Measurements from ENCODE around the gene PLEKHS1.
A peak's percentile ranks its signal among the peaks of the same experiment; 100 is the strongest.
"Not testable (repeated sequence)": the region's sequence is repeated elsewhere in the genome, so short reads cannot be mapped to it uniquely, and the experiment has no call there.

Gene PLEKHS1

GRCh38 chr10:113740850-113741249 is 10.6 kb upstream of the PLEKHS1 start:
- no peak for DNase-seq (ENCODE audit: low spot score)

DNA sequence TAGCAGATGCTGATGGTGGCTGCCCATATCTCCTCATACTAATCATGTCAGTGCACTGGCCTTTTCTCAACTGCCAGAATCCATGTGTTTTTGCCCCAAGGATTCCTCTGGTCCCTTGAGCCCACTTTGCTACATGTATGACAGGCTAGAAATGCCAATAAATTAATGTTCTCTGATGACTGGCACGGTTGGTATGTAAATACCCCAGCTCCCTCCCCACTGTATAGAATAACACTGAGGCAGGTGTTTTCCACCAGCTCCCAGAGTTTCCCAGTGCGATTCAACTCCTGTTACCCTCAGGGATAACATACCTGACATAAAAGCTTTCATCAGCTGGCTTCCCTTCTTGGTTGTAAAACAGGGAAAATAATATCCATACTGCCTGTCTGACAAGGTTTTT is 9.0 kb upstream of the PLEKHS1 start:
- no peak for DNase-seq (ENCODE audit: low spot score)

GRCh38 chr10:113743594-113743993 is 7.9 kb upstream of the PLEKHS1 start:
- no peak for DNase-seq (ENCODE audit: low spot score)

- no peak for DNase-seq (ENCODE audit: low spot score)
These were observed 6.1 kb upstream of the PLEKHS1 start for GRCh38 chr10:113745374-113745773.

DNA sequence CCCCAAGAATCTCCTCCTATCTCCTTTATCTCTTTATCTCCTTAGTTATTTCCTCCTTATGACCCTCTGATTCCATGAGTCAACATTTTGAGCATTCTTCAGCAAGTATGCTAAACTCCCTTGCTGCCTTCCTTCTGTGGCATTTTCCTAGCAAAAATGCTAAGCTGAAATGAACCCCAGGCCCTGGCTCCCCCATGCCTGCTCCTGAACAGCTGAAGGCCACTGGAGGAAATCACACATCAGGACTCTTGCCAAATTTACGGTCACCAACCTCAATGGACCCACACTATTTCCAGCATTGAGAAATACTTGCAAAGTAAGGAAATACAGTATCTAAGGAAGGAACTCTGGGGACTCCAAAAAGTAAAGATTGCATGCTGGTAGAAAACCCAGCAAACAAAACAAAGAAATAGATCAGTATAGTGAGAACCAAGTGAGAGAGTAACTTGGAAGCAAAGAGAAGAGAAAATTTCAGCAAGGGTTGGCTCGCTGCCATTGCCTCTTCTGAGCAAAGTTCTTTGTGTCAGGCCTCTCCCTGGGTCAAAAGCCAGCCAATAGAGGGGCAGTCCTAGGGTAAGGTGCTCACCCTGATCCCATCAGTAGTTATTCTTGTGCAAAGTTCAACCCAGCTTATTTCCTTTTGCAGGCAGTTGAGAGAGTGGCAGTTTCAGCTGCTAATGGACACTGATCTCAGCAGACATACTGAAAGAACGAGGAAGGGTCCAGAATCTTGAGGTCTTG is 5.1 kb upstream of the PLEKHS1 start:
- DNase-seq (ENCODE audit: low spot score): peak; percentile 43

- no peak for DNase-seq (ENCODE audit: low spot score)
These were observed 1.1 kb downstream of the PLEKHS1 start for GRCh38 chr10:113752553-113752952.

DNA sequence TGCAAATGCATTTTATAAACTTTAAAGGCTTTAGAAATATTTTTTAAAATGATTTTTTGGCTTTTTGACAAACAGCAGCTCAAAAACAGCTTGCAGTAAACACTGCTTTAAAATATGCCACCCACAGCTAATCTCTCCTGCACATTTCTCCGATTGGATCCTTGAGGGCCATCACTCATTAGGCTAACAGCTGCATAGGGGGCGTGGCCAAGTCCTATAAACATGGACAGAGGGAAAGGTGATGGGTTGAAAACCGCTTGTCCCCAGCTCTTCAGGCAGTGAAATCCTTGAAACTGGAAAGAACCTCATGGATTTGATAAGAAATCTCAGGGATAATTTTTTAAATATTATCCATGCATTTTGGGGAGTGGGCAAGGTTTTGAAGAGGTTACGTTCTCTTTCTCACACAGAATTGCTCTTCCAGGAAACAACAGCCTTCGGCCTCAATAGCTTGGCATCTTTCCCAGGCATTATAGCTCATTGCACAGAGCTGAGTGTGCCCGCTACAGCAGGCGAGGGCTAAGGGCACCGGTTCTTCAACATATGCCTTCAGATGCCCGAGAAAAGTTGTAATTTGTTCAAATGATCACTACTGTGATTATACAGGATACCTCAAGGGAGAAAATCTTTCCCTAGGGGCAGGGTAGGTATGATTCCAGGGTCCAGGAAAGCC is 1.7 kb downstream of the PLEKHS1 start:
- no peak for DNase-seq (ENCODE audit: low spot score)

GRCh38 chr10:113754125-113754524 is 2.6 kb downstream of the PLEKHS1 start:
- DNase-seq (ENCODE audit: low spot score): no peak

DNA sequence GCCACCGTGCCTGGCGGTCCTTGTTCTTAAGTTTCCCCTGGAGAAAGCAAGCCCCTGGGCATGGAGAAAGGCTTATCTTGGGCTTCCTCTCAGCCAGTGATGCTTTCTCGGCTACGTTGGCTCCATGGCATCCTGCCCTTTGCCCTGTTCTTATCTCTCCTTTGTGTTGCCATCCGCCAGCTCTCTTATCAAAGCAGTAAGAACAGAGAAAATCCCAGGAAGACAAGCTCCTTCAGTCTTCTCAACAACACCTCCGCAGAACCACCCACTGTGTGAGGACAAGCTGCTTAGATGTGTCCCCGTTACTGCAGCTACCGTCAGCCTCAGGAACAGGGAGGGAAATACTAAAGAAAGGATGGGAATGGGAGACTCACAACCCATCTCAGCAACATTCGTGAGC is 3.3 kb downstream of the PLEKHS1 start:
- no peak for DNase-seq (ENCODE audit: low spot score)

DNA sequence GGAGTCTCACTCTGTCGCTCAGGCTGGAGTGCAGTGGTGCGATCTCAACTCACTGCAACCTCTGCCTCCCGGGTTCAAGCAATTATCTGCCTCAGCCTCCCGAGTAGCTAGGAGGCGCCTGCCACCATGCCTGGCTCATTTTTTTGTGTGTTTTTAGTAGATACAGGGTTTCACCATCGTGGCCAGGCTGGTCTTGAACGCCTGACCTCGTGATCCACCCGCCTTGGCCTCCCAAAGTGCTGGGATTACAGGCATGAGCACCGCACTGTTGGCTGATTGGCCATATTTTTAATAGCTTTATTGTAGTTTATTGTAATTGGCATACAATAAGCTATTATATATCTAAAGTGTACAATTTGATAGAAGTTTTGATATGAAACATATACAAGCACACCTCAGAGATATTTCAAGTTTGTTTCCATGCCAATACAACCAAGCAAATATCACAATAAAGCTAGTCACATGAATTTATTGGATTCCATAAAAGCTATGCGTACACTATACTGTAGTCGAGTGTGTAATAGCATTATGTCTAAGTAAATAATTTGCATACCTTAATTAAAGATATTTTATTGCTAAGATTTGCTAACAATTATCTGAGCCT is 5.6 kb downstream of the PLEKHS1 start:
- DNase-seq (ENCODE audit: low spot score): no peak

DNA sequence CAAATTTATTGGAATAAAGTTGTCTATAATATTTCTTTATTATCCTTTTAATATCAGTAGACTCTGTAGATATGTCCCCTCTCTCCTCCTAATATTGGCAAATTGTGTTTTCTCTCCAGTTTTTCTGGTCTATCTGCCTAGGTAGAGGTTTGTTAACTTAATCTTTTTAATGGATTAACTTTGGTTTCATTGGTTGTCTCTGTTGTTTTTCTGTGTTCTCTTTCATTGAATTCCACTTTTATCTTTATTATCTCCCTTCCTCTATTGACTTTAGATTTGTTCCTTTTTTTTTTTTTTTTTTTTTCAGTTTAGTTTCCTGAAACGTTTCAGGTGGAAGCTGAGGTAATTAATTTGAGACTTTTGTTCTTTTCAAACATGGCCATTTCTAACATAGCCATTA is 10.6 kb downstream of the PLEKHS1 start:
- no peak for DNase-seq (ENCODE audit: low spot score)

DNA sequence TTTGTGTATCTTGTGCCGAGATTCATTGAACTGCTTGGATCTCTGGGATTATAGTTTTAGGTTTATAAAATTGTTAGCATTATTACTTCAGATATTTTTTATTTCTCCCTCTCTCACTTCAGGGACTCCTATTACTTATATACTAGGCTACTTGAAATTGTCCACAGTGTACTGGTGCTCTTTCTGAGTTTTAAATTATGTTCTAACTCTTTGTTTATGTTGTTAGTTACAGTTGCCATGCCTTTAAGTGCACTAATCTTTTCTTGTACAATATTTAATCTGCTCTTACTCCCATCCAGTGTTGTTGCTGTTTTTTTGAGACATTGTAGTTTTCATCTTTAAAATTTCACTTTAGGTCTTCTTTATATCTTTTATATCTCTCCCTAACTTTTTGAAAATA is 13.1 kb downstream of the PLEKHS1 start:
- no peak for DNase-seq (ENCODE audit: low spot score)

- DNase-seq (ENCODE audit: low spot score): no peak
These were observed 14.4 kb downstream of the PLEKHS1 start for GRCh38 chr10:113765910-113766309.

- DNase-seq (ENCODE audit: low spot score): no peak
These were observed 15.7 kb downstream of the PLEKHS1 start for GRCh38 chr10:113767222-113767621.

DNA sequence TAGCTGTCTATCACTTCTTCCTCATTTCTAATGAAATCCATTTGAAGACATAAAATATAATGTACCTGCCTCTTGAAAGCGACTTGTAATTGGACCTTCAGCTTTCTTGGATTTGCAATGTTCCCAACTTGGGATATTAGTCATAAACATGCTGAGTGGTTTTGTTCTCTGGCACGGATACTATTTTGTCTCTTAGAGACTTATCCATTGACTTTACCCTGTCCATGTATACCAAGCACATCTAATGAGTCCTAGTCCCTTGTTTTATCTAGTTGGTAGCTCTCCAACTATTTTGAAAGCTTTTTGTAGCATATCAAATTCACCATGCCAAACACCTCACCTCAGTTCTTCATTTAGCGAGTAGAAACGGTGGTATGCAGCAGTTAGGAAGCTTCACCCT is 18.9 kb downstream of the PLEKHS1 start:
- no peak for DNase-seq (ENCODE audit: low spot score)

DNA sequence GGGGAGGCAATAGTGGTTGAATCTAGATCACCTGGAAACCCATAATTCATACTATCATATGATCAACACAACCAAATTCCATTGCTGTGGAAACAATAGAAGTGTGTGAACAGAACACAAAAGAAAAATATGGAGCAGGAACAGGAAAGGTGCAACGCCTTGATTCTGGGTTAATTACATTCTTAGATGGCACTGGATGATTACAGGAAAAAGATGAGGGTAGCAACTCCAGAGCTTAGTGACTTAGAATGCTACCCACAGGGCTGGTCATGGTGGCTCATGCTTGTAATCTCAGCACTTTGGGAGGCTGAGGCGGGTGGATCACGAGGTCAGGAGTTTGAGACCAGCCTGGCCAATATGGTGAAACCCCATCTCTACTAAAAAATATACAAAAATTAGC is 19.6 kb downstream of the PLEKHS1 start:
- DNase-seq (ENCODE audit: low spot score): not testable (repeated sequence)

- no peak for DNase-seq (ENCODE audit: low spot score)
These were observed 24.3 kb downstream of the PLEKHS1 start for GRCh38 chr10:113775686-113776294.

DNA sequence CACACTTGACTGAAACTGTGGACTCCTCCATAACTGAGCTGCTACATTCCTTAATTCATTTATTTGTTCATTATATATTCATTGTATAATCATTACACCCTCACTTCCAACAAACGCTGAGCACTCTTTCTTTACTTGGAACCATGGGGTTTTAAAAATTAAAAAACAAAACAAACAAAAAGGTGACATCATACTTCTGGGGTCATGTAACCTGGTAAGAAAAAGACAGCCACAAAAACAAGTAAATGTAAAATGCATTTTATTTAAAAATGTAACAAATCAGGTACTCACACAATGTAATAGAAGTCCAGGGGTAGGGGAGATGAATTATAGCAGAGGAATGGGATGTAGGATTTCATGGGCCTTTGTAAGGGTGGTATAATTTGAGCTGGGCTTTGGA is 25.1 kb downstream of the PLEKHS1 start:
- no peak for DNase-seq (ENCODE audit: low spot score)

GRCh38 chr10:113780681-113781250 is 29.3 kb downstream of the PLEKHS1 start:
- peak; percentile 10 for DNase-seq (ENCODE audit: low spot score)

- no peak for DNase-seq (ENCODE audit: low spot score)
These were observed 30.9 kb downstream of the PLEKHS1 start for GRCh38 chr10:113782367-113782766.

- DNase-seq (ENCODE audit: low spot score): no peak
These were observed 31.7 kb downstream of the PLEKHS1 start for GRCh38 chr10:113782986-113783704.

DNA sequence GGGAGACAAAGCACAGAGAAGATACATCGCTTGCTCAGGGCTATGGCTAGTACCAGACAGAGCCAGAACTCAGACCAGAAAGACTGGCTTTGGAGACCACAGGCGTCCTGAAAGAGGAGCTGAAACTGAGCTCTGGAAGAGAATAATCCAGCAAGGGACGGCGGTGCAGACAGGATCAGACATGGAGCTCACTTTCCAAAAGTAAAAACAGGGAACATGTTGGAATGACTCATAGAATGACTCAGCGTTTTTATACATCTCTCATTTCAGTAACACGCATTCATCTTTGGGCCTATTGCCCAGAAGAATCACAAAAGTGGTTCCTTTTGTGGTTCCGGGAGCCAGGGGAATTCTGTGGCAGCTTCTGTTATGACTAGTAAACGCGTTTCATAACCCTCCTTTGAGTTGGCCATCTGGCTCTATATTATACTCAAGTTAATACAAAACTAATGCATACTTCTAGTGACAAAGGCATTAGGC is 37.2 kb downstream of the PLEKHS1 start:
- DNase-seq (ENCODE audit: low spot score): no peak

Data from HuH-7.5 (cell line).